Endothelial cell of umbilical vein (primary cell): ENCODE measurements around the gene MBOAT1.

Experiments
- POLR2A ChIP-seq: IDR thresholded peaks from 2 replicates; pipeline ENCODE4 v1.6.1; 2012; ENCODE audit warnings: low read depth, mild to moderate bottlenecking, control low read depth, low read length
- POLR2AphosphoS5 ChIP-seq: IDR thresholded peaks from 2 replicates; pipeline ENCODE4 v1.6.1; 2012; ENCODE audit warnings: low read depth, mild to moderate bottlenecking, control low read depth, low read length, moderate library complexity; ENCODE audit not compliant: insufficient read depth
- TF ChIP-seq, protein P1 (sequence below), 2 donors: IDR thresholded peaks; 1 replicate in 1 of 2; 2 replicates in 1 of 2; pipeline ENCODE4 v1.5.1; 2011; ENCODE audit warnings: low read length in 2 of 2, mild to moderate bottlenecking in 2 of 2, moderate library complexity in 2 of 2, control low read depth in 1 of 2, inconsistent platforms in 1 of 2, low read depth in 1 of 2; ENCODE audit not compliant: insufficient read depth in 1 of 2; ENCODE audit errors: extremely low read depth in 1 of 2

DNA sequence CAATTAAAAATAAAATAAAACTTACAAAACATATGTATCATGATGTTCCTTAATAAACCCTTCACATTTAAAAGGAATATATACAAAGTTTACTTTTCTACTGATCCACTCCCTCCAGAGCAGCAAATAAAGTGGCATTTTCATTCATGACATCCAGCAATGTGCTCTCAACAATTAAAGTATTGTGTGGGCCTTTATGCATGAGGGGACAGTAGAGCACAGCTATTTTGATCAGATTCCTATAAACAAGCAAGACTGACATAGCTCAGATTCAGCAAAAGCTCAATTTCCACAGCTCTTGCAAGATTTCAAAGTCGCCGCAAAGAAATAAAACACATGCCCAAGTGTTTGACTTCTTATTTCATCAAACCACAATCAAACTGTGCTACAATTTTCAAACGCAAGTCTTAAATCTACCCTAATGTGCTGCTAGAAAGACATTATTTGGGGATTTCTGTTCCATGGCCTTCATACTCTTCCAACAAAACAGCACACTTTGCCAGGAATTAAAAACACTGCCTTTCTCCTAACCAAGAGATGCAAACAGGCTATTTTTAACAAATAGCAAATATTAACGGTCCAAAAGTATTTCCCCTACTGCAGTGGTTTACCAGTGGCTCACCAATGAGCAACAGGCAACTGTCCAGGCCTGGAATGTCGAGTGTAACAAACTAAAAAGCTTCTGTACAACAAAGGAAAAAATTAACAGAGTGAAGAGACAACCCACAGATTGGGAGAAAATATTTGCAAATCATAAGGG lies 52.3 kb downstream of the MBOAT1 start:
- TF ChIP-seq POLR2AphosphoS5 (no peak), POLR2A (no peak)
- TF ChIP-seq, protein P1, sequence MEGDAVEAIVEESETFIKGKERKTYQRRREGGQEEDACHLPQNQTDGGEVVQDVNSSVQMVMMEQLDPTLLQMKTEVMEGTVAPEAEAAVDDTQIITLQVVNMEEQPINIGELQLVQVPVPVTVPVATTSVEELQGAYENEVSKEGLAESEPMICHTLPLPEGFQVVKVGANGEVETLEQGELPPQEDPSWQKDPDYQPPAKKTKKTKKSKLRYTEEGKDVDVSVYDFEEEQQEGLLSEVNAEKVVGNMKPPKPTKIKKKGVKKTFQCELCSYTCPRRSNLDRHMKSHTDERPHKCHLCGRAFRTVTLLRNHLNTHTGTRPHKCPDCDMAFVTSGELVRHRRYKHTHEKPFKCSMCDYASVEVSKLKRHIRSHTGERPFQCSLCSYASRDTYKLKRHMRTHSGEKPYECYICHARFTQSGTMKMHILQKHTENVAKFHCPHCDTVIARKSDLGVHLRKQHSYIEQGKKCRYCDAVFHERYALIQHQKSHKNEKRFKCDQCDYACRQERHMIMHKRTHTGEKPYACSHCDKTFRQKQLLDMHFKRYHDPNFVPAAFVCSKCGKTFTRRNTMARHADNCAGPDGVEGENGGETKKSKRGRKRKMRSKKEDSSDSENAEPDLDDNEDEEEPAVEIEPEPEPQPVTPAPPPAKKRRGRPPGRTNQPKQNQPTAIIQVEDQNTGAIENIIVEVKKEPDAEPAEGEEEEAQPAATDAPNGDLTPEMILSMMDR (IDR thresholded peaks at IDR 0.05; ENCODE audit: extremely low read depth in 1 of 2, insufficient read depth in 1 of 2, low read depth in 1 of 2, low read length in 2 of 2), result no peak
